Uterus (tissue), 2 donors: ENCODE data around the gene SLC35B2.

Experiments
- CTCF ChIP-seq, 4 experiments: fragments of 200-600 bp in 2 of 4; fragments of 450-650 bp in 2 of 4; sonication (generic) in 2 of 4; IDR thresholded peaks; one replicate each; pipeline ENCODE4 v1.5.1; 2016 to 2019; ENCODE audit warnings: antibody characterized with exemption in 4 of 4, mild to moderate bottlenecking in 2 of 4, moderate library complexity in 1 of 4
- POLR2A ChIP-seq, 2 donors: fragments of 450-650 bp; IDR thresholded peaks; one replicate each; pipeline ENCODE4 v1.6.1; 2016; ENCODE audit warnings: antibody characterized with exemption in 2 of 2, mild to moderate bottlenecking in 1 of 2, moderate library complexity in 1 of 2

GRCh38 chr6:44223319-44224028 is 33.9 kb downstream of the SLC35B2 start, which contains the start of gene SLC29A1:
- TF ChIP-seq CTCF (IDR thresholded peaks at IDR 0.05) (peak in 1 of 4 experiments; percentile 12), POLR2A (IDR thresholded peaks at IDR 0.05) (peak; percentile 38 to 45)
